Bronchial smooth muscle cell (primary cell): ENCODE results near the gene OIP5. TPM values are rescaled to one million over a fixed set of nuclear protein-coding genes. Genes with fewer than 3 reads are reported as not detected.

Experiments
- total RNA-seq: library from RNA; depleted of rRNA; stranded (reverse); fragments of >200 nt; gene quantifications from 2 replicates; pipeline ENCODE4 v1.2.1, GENCODE V29; 2014

OIP5 gene
- 0.17 and 1.3 TPM in 2 replicates for total RNA-seq

GRCh38 chr15:41332194-41333025 lies at the start of gene OIP5, which contains the start of gene NUSAP1:
TSS of gene OIP5 (minus strand) at chr15:41332591. CDS start at chr15:41332561, 30 bp downstream.
TSS of gene NUSAP1 (plus strand) at chr15:41332881. CDS start at chr15:41332958, 77 bp downstream.

Other genes with a start within 250 kb of the OIP5 start
- 16.7 and 17.8 TPM in 2 replicates for gene INO80, start 216.3 kb downstream of the OIP5 start, total RNA-seq
- gene EXD1, start 101.8 kb downstream of the OIP5 start, total RNA-seq: under 0.01 TPM in 1 of 2 replicates, not detected in the other
- 66.3 and 66.4 TPM in 2 replicates for gene CHP1, start 101.3 kb downstream of the OIP5 start, total RNA-seq
- 11.1 and 11.7 TPM in 2 replicates for gene NUSAP1, start 290 bp upstream of the OIP5 start, total RNA-seq
- 13.7 and 25.8 TPM in 2 replicates for gene NDUFAF1, start 69.9 kb upstream of the OIP5 start, total RNA-seq
- 8.2 and 15.0 TPM in 2 replicates for gene RTF1, start 84.5 kb upstream of the OIP5 start, total RNA-seq
- gene ITPKA, start 161.3 kb upstream of the OIP5 start, total RNA-seq: 5.2 TPM in 2 replicates
- gene LTK, start 181.2 kb upstream of the OIP5 start, total RNA-seq: 0.17 and 0.63 TPM in 2 replicates
- gene RPAP1, start 211.7 kb upstream of the OIP5 start, total RNA-seq: 13.7 and 16.0 TPM in 2 replicates
- gene TYRO3, start 226.6 kb upstream of the OIP5 start, total RNA-seq: 11.8 and 16.9 TPM in 2 replicates